ENCODE data around the gene ATP6V1A.

DNA sequence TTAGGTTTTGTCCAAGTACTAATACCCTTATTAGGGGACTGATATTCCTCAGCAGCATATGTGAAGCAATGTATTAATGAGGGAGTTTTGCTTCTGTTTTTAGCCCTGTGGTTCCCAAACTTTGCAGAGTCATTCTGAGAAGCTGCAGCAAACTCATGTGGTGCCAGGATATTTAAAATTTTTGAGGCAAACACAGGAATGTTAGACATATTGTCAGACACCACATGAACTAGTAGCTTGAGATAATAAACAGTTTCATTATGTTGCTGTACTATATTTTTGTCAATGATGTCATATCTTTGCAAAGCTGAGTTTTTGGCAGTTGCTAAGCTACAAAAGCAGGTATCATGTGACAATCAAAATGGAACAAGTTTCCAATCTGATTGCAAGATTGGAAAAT is 36.6 kb downstream of the ATP6V1A start:
- TF ChIP-seq, protein P1, sequence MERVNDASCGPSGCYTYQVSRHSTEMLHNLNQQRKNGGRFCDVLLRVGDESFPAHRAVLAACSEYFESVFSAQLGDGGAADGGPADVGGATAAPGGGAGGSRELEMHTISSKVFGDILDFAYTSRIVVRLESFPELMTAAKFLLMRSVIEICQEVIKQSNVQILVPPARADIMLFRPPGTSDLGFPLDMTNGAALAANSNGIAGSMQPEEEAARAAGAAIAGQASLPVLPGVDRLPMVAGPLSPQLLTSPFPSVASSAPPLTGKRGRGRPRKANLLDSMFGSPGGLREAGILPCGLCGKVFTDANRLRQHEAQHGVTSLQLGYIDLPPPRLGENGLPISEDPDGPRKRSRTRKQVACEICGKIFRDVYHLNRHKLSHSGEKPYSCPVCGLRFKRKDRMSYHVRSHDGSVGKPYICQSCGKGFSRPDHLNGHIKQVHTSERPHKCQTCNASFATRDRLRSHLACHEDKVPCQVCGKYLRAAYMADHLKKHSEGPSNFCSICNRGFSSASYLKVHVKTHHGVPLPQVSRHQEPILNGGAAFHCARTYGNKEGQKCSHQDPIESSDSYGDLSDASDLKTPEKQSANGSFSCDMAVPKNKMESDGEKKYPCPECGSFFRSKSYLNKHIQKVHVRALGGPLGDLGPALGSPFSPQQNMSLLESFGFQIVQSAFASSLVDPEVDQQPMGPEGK (CRISPR knock-in tag; IDR thresholded peaks at IDR 0.05; ENCODE audit: borderline replicate concordance), result no peak
- TF ChIP-seq GLIS3 (CRISPR knock-in tag; IDR thresholded peaks at IDR 0.05) (no peak), PPARA (CRISPR knock-in tag; IDR thresholded peaks at IDR 0.05; ENCODE audit: borderline replicate concordance) (no peak), CSRNP3 (CRISPR knock-in tag; IDR thresholded peaks at IDR 0.05) (no peak), BACH2 (CRISPR knock-in tag; IDR thresholded peaks at IDR 0.05; ENCODE audit: borderline replicate concordance) (no peak)

Measured in SK-N-SH treated with all-trans-retinoic acid at 6 μM for 48 hours (cell line).